Measurements from ENCODE around the gene TOP3A. TPM values are rescaled to one million over a fixed set of nuclear protein-coding genes. Genes with fewer than 3 reads are reported as not detected.
A peak's percentile ranks its signal among the peaks of the same experiment; 100 is the strongest.

The TOP3A gene
- total and polyA plus RNA-seq, 2 of the 13 experiments (the other 11 are each of a cell fraction or from before 2014, with no cell fraction given) = 16.9 to 36.8 TPM

DNA sequence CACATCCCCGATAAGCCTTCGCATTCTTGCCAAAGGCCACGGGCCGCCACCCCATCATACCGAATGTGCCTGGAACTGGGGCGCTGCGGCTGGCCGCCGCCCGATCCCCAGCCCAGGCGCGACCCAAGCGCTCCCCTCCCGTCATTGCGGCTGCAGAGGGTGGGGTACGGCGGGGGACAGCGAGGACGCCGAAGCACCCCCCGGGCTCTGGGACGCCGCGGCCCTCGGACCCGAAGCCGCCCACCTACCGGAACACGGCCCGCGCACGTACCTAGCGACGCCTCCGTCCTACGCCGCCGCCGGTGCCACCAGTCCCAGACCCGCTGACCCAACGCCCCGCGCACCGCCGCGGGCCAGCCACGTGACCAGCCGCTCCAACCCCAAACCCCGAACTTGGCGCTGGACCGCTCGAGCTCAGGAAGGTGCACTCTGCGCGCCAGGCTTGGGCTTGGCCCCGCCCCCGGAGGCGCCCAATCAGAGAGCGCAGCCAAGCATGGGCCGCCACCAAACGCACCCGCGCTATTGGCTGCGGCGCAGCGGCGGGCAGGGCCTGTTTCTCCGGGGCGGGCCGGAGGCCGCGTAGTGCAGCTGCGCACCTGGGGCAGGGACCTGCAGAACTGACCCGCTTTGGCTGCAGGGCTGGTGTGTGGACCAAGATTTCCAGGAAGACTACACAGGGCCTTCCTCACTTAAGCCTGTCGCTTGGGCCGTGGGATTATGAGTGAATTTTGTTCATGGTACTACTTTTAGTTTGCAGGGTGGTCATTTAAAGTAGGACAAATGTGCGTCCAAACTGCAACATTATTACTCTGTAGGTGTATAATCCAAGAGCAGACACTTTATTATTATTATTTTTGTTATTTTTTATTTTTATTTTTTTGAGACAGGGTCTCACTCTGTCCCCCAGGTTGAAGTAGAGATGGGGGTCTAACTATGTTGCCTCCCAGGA lies 48.6 kb upstream of the TOP3A start, which contains the start of gene SHMT1 (continued):
- TF ChIP-seq, protein P1, sequence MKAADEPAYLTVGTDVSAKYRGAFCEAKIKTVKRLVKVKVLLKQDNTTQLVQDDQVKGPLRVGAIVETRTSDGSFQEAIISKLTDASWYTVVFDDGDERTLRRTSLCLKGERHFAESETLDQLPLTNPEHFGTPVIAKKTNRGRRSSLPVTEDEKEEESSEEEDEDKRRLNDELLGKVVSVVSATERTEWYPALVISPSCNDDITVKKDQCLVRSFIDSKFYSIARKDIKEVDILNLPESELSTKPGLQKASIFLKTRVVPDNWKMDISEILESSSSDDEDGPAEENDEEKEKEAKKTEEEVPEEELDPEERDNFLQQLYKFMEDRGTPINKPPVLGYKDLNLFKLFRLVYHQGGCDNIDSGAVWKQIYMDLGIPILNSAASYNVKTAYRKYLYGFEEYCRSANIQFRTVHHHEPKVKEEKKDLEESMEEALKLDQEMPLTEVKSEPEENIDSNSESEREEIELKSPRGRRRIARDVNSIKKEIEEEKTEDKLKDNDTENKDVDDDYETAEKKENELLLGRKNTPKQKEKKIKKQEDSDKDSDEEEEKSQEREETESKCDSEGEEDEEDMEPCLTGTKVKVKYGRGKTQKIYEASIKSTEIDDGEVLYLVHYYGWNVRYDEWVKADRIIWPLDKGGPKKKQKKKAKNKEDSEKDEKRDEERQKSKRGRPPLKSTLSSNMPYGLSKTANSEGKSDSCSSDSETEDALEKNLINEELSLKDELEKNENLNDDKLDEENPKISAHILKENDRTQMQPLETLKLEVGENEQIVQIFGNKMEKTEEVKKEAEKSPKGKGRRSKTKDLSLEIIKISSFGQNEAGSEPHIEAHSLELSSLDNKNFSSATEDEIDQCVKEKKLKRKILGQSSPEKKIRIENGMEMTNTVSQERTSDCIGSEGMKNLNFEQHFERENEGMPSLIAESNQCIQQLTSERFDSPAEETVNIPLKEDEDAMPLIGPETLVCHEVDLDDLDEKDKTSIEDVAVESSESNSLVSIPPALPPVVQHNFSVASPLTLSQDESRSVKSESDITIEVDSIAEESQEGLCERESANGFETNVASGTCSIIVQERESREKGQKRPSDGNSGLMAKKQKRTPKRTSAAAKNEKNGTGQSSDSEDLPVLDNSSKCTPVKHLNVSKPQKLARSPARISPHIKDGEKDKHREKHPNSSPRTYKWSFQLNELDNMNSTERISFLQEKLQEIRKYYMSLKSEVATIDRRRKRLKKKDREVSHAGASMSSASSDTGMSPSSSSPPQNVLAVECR (CRISPR knock-in tag; IDR thresholded peaks at IDR 0.05; ENCODE audit: borderline replicate concordance) = peak; percentile 91
- TF ChIP-seq ZNF772 (CRISPR knock-in tag; IDR thresholded peaks at IDR 0.05) (peak; percentile 19; the same call in 1 of the 2 replicates), ZNF563 (CRISPR knock-in tag; IDR thresholded peaks at IDR 0.05) (peak; percentile 82; the same call in 1 of the 2 replicates), MYNN (CRISPR knock-in tag; IDR thresholded peaks at IDR 0.05; ENCODE audit: low read depth) (no peak), HOXA5 (CRISPR knock-in tag; IDR thresholded peaks at IDR 0.05) (peak; percentile 80; the same call in 1 of the 2 replicates), ZNF792 (CRISPR knock-in tag; IDR thresholded peaks at IDR 0.05) (peak; percentile 67), DNMT1 (CRISPR knock-in tag; IDR thresholded peaks at IDR 0.05) (peak; percentile 49; the same call in 1 of the 2 replicates), FOXK1 (CRISPR knock-in tag; IDR thresholded peaks at IDR 0.05; ENCODE audit: borderline replicate concordance, low read depth) (peak; percentile 45; the same call in 1 of the 2 replicates), HNRNPLL (IDR thresholded peaks at IDR 0.05; ENCODE audit: low read depth, low read length, poor library complexity, severe bottlenecking) (peak; percentile 98), NFYB (CRISPR knock-in tag; IDR thresholded peaks at IDR 0.05) (peak; percentile 89), ZNF331 (CRISPR knock-in tag; IDR thresholded peaks at IDR 0.05) (peak; percentile 13; the same call in 1 of the 2 replicates), ZFX (CRISPR knock-in tag; IDR thresholded peaks at IDR 0.05; ENCODE audit: low read depth) (peak; percentile 74), MAF1 (CRISPR knock-in tag; IDR thresholded peaks at IDR 0.05; ENCODE audit: borderline replicate concordance) (peak; percentile 83; the same call in 1 of the 2 replicates), CCDC6 (CRISPR knock-in tag; IDR thresholded peaks at IDR 0.05) (peak; percentile 85)
- TF ChIP-seq, protein P2, sequence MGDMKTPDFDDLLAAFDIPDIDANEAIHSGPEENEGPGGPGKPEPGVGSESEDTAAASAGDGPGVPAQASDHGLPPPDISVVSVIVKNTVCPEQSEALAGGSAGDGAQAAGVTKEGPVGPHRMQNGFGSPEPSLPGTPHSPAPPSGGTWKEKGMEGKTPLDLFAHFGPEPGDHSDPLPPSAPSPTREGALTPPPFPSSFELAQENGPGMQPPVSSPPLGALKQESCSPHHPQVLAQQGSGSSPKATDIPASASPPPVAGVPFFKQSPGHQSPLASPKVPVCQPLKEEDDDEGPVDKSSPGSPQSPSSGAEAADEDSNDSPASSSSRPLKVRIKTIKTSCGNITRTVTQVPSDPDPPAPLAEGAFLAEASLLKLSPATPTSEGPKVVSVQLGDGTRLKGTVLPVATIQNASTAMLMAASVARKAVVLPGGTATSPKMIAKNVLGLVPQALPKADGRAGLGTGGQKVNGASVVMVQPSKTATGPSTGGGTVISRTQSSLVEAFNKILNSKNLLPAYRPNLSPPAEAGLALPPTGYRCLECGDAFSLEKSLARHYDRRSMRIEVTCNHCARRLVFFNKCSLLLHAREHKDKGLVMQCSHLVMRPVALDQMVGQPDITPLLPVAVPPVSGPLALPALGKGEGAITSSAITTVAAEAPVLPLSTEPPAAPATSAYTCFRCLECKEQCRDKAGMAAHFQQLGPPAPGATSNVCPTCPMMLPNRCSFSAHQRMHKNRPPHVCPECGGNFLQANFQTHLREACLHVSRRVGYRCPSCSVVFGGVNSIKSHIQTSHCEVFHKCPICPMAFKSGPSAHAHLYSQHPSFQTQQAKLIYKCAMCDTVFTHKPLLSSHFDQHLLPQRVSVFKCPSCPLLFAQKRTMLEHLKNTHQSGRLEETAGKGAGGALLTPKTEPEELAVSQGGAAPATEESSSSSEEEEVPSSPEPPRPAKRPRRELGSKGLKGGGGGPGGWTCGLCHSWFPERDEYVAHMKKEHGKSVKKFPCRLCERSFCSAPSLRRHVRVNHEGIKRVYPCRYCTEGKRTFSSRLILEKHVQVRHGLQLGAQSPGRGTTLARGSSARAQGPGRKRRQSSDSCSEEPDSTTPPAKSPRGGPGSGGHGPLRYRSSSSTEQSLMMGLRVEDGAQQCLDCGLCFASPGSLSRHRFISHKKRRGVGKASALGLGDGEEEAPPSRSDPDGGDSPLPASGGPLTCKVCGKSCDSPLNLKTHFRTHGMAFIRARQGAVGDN (CRISPR knock-in tag; IDR thresholded peaks at IDR 0.05) = peak; percentile 94

All from HepG2 (cell line).